ENCODE results near the gene NCBP2L. TPM values are rescaled to one million over a fixed set of nuclear protein-coding genes. Genes with fewer than 3 reads are reported as not detected.
A peak's percentile ranks its signal among the peaks of the same experiment; 100 is the strongest.

The NCBP2L gene
- total RNA-seq, 2 experiments from 2014 or later: not detected

DNA sequence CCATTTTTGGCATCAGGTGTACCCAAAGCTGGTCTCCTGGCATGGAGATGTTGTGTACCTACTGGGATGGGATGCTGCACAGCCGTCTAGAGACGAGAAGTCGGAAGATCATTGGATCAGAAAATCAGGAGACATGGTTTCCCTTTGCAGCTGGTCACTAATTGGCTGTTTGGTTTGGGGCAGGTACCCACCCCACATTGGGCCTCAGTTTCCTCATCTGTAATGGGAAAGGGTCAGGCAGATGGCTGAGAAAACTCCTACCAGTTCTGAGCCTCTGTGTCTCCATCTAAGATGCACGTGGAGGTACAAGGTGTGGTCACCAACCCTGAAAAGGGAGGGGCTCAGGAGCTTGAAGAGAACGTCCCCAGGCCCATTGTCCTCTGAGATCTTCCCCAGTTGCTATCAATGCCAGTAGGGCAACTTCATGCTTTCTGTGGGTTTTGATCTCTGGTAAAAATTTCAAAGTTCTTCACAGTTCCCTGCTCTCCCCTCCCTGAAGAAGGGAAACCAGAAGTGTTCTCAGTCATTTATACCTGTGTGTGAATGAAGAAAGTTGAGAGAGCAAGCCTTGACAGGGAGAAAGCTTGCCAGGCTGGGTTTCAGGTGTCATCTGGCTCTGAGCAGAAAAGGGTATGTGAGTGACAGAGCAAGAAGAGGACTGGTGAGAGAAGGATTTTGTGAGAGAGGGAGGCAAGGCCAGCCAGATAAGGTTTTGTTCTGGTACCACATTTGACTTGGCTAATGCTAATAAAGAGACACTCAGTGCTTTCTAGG lies 17.0 kb upstream of the NCBP2L start:
- H3K9me3 Mint-ChIP-seq: no peaks in the 10 kb centered on the region
- H3K4me1 Mint-ChIP-seq: peaks cover 9% of the 10 kb centered on the region
- no peak for ATAC-seq (ENCODE audit: low read depth)
- POLR2A ChIA-PET: no interaction called here
- H3K36me3 Mint-ChIP-seq: no peaks in the 10 kb centered on the region
- H3K27me3 Mint-ChIP-seq: no peaks in the 10 kb centered on the region
- H3K4me3 Mint-ChIP-seq: no peak overlapping the region
- no peak for DNase-seq
- no peak overlapping the region for H3K27ac Mint-ChIP-seq

DNA sequence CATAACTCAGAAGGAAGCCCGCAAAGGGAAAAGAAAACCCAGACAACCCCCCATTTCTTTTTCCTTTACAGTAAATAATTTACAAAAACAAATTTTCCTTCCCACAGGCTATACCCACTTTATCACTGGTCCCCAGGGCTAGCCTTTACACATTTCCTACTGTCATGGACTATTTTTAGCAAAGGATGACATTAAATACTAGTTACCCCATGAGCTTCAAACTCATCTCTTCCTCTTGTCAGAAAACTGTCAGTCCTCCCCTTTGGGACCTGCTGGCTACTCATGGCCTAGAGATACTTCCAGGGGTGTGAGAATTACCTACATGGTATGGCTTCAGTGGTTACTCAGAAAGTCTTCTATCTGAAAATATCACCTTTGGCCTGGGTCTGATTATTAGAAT lies 13.9 kb upstream of the NCBP2L start:
- POLR2A ChIA-PET: no interaction called here
- Mint-ChIP-seq H3K9me3 (no peaks in the 10 kb centered on the region), H3K4me1 (peaks cover 5% of the 10 kb centered on the region)

DNA sequence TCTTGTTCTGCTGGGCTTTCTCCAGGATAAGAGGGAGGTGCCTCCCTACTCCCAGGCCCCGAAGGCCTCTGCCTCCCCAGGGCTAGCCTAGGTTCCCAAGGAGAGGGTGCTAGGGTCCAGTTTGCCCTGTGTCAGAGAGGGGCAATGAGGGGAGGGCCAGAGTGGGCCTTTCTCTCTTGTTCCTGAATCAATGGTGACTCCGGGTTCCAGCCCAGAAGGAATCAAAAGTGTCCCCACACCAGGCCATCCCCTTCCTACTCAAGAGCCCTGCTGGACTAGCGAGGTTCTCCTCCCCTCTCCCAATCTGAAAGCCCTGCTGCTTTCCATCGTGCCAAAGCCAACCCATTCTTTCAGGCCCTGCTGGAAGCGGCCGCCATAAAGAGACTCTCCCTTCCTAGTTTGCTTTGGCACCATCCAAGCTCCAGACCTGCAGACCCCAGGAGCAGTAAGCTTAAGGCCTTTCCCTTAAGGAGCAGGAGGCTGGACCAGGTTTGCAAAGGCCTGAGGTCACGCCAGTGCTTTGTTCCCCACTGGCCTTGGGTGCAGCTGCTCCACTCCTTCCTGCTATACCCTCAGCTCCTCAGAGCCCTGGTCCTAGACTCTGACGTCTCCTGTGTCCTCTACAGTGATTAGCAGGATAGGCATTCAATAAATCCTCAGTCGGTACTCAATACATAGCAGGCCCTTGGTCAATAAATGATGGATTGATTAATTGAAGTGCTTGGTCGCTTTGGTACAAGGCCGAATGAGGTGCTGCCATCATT lies 12.5 kb upstream of the NCBP2L start:
- DNase-seq (no peak), ATAC-seq (ENCODE audit: low read depth) (no peak)
- Mint-ChIP-seq H3K4me1 (peaks cover 9% of the 10 kb centered on the region), H3K4me3 (no peak overlapping the region), H3K27me3 (no peaks in the 10 kb centered on the region), H3K9me3 (no peaks in the 10 kb centered on the region), H3K36me3 (no peaks in the 10 kb centered on the region), H3K27ac (no peak overlapping the region)
- POLR2A ChIA-PET: no interaction called here

More for the DNA sequence above, 13.9 kb upstream of the NCBP2L start:
- ATAC-seq (ENCODE audit: low read depth) (no peak), DNase-seq (no peak)
- no peak overlapping the region for H3K4me3 Mint-ChIP-seq
- H3K36me3 Mint-ChIP-seq: no peaks in the 10 kb centered on the region
- no peaks in the 10 kb centered on the region for H3K27me3 Mint-ChIP-seq
- H3K27ac Mint-ChIP-seq: no peak overlapping the region

DNA sequence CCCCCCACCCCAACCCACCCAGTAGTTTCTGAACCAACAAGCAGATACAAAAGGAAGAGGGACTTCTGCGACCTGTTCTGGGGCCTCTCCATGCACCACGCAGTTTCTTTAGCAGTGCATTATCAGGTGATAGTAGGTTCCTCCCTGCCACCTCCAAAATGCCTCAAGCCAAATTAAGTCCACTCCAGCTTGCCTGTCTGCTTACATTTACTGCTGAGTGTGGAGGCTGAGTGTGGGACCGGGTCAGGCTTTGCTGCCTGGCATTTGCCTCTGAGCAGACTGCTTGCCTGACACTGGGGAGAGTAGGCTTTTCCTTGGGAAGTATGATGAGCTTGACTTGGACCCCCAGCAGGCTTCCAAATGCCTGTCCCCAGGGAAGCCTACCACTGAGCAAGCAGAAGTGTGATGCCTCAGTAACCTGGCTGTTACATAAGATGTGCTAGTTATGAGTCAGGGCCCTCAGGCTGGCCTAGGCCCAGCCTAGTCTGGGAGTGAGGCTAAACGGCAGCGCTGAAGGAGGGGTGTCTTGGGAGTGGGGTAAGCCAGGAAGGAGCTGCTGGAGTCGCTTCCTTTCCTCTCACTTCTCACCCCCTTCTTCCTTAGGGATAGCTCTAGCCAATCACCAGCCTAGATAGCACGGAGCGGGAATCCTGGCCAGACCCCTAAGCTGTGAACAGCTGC lies 10.9 kb upstream of the NCBP2L start:
- Mint-ChIP-seq H3K9me3 (no peaks in the 10 kb centered on the region), H3K4me1 (peaks cover 9% of the 10 kb centered on the region), H3K27me3 (no peaks in the 10 kb centered on the region), H3K27ac (no peak overlapping the region), H3K36me3 (no peaks in the 10 kb centered on the region), H3K4me3 (no peak overlapping the region)
- POLR2A ChIA-PET: no interaction called here
- DNase-seq (no peak), ATAC-seq (ENCODE audit: low read depth) (no peak)

DNA sequence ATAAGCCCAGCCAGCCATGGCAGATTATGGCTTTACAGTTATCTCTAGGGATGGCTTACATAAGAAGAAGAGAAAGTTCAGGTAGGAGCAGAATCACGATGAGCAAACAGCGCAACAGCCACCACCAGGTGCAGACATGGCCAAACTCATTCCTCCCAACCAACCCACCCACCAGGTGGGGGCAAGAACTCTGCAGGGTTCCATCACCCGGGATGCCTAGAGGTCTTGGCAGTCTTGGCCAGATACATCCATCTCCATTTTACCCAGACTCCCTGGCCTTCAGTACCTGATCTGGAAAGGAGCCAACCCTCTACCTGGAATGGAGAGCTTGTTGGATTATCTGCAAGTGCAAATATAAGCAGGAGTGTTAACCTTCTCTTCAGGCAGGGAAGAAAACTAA lies 9.5 kb upstream of the NCBP2L start:
- Mint-ChIP-seq H3K4me1 (peaks cover 9% of the 10 kb centered on the region), H3K9me3 (no peaks in the 10 kb centered on the region), H3K27ac (no peak overlapping the region), H3K27me3 (no peaks in the 10 kb centered on the region), H3K36me3 (no peaks in the 10 kb centered on the region), H3K4me3 (no peak overlapping the region)
- POLR2A ChIA-PET: no interaction called here
- DNase-seq (no peak), ATAC-seq (ENCODE audit: low read depth) (no peak)

DNA sequence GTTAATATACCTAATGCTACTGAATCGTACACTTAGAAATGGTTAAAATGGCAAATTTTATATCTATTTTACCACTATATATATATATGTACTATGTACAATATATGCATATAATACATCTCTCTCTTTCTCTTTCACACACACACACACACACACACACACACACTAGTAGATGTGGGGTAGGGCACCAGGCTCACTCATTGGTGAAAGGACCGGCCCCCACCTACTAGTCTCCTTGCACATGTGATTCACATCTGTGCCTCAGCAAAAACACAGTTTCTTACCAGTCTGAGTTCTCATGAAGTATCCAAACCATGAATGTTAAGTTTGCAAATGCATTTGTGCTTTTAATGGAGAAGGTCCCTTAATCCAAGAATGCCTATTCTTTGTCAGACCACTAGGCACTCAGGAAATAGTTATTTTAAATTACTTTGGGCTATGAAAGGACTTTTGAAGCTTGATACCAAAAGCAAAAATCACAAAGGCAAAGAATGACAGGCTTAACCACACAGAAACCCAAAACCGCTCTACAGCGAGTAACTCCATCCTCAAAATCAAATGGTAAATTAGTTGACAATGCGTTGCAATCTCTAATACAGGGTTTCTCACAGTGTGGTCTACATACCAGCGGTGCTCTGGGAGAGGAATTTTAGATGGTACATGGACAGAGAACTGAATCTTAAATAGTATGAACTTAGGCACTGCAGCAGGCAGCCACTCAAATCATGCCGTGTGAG lies 7.8 kb upstream of the NCBP2L start:
- POLR2A ChIA-PET: no interaction called here
- Mint-ChIP-seq H3K9me3 (no peaks in the 10 kb centered on the region), H3K4me1 (peaks cover 3% of the 10 kb centered on the region), H3K4me3 (no peak overlapping the region), H3K36me3 (no peaks in the 10 kb centered on the region), H3K27me3 (peaks cover 8% of the 10 kb centered on the region), H3K27ac (no peak overlapping the region)
- DNase-seq (no peak), ATAC-seq (ENCODE audit: low read depth) (no peak)

DNA sequence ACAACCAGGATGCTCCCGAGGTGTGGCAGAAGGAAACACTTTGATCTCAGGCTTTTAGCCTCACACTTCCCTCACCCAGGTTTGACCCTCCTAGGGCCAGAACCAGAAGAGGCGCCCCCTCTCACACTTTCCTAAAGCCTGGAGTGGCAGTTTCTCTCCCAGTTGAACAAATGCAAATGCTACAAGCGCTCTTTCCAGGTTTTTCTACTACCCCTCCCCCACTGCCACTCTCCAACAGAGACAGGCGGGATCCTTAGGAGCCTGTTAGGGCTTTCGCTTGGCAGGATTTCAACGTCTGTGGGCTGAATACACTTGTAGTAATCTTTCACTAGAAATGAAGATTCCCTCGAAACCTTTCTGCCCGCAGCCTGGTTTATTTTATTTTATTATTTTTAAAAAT lies 4.3 kb upstream of the NCBP2L start:
- Mint-ChIP-seq H3K27ac (no peak overlapping the region), H3K4me3 (no peak overlapping the region), H3K27me3 (peaks cover 10% of the 10 kb centered on the region), H3K9me3 (no peaks in the 10 kb centered on the region), H3K4me1 (peaks cover 12% of the 10 kb centered on the region), H3K36me3 (no peaks in the 10 kb centered on the region)
- no peak for DNase-seq
- POLR2A ChIA-PET: no interaction called here
- ATAC-seq (ENCODE audit: low read depth): no peak

DNA sequence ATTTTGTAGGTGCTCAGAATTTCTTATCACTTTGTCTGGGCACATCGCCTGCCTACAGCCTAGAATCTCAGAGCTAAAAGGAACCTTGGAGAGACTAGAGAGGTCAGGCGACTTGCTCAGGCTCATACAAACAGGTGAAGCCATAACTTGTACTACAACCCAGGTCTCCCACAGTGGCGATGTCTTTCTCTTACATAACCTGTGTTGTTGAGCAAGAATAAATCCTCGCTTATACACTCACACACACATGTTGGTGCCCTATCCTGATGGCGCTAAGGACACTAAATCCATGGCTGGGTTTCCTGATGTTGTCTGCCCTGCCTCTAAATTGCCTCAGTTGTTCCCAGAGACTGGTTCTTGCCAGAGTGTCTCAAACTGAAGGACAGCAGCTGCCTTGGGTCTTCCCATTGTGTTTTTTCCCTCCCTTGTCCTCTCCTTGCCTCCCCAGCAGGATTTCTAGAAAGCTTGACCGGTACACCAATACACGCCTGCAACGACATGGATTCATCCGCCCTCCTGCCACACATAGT lies 3.6 kb upstream of the NCBP2L start:
- no peak overlapping the region for H3K4me3 Mint-ChIP-seq
- no peak for DNase-seq
- no peak for ATAC-seq (ENCODE audit: low read depth)
- H3K4me1 Mint-ChIP-seq: peaks cover 12% of the 10 kb centered on the region
- POLR2A ChIA-PET: interaction anchor here (2.1 kb wide), 1 partner anchor 57 kb away, joined by 14 read pairs; no protein-coding TSS in a partner anchor
- H3K27ac Mint-ChIP-seq: no peak overlapping the region
- H3K9me3 Mint-ChIP-seq: no peaks in the 10 kb centered on the region
- H3K27me3 Mint-ChIP-seq: peaks cover 10% of the 10 kb centered on the region
- H3K36me3 Mint-ChIP-seq: no peaks in the 10 kb centered on the region

DNA sequence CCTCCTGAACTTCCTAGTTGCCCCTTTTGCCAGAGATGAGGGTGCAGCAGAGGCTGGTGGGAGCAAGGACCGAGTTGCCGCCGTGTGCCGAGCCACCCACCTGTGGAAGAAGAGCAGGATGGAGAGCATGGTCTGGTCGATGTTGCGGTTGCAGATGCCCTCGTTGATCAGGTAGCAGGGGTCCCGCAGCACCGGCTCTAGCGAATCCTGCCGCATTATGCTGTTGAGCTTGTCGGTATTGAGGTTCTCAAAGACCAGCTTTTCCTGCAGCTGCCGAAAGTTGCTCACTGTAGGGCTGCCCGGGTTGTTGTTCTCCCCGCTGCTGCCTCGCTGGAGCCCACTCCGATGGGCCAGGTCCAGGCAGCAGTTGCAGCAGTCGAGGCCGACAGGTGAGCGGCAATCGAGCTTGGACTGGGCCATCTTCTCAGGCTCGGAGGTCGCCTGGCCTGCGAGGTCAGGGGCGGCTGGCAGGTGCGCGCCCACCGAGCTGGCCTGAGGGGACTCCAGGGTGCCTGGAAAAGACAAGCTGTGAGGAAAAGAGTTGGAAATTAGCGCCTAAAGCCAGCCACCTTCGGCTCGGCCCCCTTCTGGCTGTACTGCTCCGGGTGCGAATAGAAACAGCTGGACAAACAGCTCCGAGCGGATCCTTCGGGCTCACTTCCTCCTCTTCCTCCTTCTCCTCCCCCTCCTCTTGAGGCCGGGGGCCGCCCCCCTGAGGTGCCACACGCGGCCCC lies 2.4 kb upstream of the NCBP2L start:
- H3K36me3 Mint-ChIP-seq: no peaks in the 10 kb centered on the region
- H3K4me3 Mint-ChIP-seq: peak overlapping the region; percentile 60
- DNase-seq (no peak), ATAC-seq (ENCODE audit: low read depth) (peak; percentile 11)
- H3K9me3 Mint-ChIP-seq: no peaks in the 10 kb centered on the region
- H3K4me1 Mint-ChIP-seq: peaks cover 9% of the 10 kb centered on the region
- POLR2A ChIA-PET: interaction anchor here (1.0 to 2.8 kb wide), 5 partner anchors 33 to 118 kb away, joined by 3 to 31 read pairs (median 9); no protein-coding TSS in a partner anchor
- peaks cover 10% of the 10 kb centered on the region for H3K27me3 Mint-ChIP-seq
- H3K27ac Mint-ChIP-seq: no peak overlapping the region

DNA sequence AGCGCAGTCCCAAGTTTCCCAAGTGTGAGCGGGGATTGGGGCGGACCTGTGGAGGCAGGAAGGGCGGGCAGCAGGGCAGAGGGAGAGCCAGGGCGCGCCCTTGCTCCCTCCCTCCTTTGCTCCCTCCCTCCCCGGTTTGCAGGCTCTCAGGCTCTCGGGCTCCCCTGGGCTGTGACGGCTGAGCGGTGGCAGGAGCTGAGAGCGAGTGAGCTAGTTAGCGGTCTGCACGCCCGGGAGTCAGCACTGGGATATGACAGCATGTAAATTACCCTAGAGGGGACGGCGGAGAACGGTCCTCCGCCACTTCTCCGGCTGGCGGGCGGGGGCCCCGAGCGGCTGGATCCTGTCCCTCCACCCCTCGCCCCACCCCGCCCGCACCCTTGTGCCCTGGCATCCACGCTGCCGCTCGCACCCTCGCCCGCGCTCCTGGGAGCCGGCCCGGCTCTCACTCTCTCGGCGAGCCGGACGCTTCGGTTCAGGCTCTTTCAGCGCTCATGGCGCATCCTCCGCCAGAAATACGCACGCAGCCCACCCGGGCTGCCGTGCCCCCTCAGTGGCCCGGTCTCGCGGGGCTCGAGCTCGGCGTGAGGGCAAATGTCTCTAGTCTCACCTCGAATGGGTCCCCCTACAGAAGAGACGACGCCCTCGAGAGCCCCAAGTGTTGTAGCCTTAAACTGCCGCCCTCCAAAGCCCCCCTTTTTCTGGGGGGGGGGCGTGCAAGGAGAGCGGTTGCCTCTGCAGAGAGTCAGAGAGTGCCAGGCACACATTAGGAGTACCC lies 1.6 kb upstream of the NCBP2L start, which contains the start of gene TSC22D3:
TSS of gene TSC22D3 (minus strand) at position 54 of the 778 bp plus-strand sequence. CDS start 368 bp downstream, outside the sequence.
- H3K4me1 Mint-ChIP-seq: peaks cover 9% of the 10 kb centered on the region
- H3K36me3 Mint-ChIP-seq: no peaks in the 10 kb centered on the region
- peaks cover 10% of the 10 kb centered on the region for H3K27me3 Mint-ChIP-seq
- POLR2A ChIA-PET: interaction anchor here (1.0 to 2.8 kb wide), 5 partner anchors 34 to 119 kb away, joined by 3 to 31 read pairs (median 9); no protein-coding TSS in a partner anchor
- DNase-seq (peak; percentile 53), ATAC-seq (ENCODE audit: low read depth) (peak; percentile 79)
- peak within 1 kb of the TSS; percentile 89 for H3K4me3 Mint-ChIP-seq
- no peaks in the 10 kb centered on the region for H3K9me3 Mint-ChIP-seq
- H3K27ac Mint-ChIP-seq: peak within 1 kb of the TSS; percentile 72

DNA sequence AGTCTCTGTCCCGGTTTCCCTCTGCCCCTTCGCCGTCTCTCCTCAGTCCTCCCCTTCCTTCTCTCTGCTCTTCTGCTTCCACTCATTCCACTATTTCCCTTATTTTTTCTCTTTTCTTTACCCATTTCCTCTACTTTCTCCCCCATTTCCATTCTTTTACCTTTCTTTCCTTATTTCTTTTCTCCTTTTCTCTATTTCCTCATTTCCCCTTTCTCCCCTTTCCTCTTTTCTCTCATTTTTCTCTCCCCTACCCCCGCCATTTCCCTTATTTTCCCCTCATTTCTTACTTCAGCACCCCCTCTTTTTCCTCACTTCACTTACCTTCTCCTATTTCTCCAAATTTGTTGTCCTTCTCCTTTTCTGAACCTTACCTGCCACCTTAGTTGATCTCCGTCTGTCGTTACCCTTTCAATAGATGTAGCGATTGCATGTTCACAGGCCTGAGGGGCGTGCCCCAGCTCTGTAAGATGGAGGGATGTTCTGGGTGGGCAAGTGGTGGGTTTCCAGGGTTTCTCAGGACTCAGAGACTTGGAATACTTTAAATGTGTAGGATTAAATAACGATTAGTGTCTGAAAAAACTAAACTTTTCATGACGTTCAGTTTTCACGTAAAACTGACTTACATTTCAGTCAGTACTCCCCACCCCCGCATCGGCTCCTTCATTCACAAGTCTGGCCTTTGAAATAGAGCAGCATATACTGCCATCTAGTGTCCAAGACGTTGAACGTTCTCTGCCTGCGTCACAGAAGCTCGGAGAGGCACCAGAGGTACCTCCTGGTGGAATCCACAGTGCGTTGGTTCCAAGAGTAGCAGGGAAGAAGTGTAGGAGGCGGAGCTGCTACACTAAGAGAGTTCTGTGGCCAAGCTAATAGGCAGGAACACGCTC lies 641 bp upstream of the NCBP2L start:
- DNase-seq (peak; percentile 47), ATAC-seq (ENCODE audit: low read depth) (peak; percentile 75)
- Mint-ChIP-seq H3K4me1 (peaks cover 9% of the 10 kb centered on the region), H3K36me3 (no peaks in the 10 kb centered on the region), H3K27ac (peak overlapping the region; percentile 87), H3K4me3 (peak overlapping the region; percentile 89), H3K9me3 (no peaks in the 10 kb centered on the region), H3K27me3 (peaks cover 10% of the 10 kb centered on the region)
- POLR2A ChIA-PET: interaction anchor here (2.2 to 2.8 kb wide), 2 partner anchors 35 to 103 kb away, joined by 9 to 31 read pairs; no protein-coding TSS in a partner anchor
